Measurements from ENCODE around the gene HSPA9. TPM values are rescaled to one million over a fixed set of nuclear protein-coding genes. Genes with fewer than 3 reads are reported as not detected.

The HSPA9 gene
- total RNA-seq, 1 experiment from 2014 or later, result 368 TPM

GRCh38 chr5:138557677-138558076, 17.5 kb downstream of the HSPA9 start:
- no peak overlapping the region for H3K27ac ChIP-seq
- peaks cover 94% of the 10 kb centered on the region for H3K36me3 ChIP-seq
- DNase-seq, result no peak
- H3K4me3 ChIP-seq, result no peak overlapping the region
- H3K27me3 ChIP-seq, result no peaks in the 10 kb centered on the region
- H3K4me1 ChIP-seq, result no peaks in the 10 kb centered on the region
- no peaks in the 10 kb centered on the region for H3K9me3 ChIP-seq (replicated peaks)

GRCh38 chr5:138554143-138554542, 21.1 kb downstream of the HSPA9 start:
- Histone ChIP-seq H3K9me3 (replicated peaks) (no peaks in the 10 kb centered on the region), H3K36me3 (peaks cover 59% of the 10 kb centered on the region)
- no peak for DNase-seq

GRCh38 chr5:138553437-138554095, 21.6 kb downstream of the HSPA9 start:
- Histone ChIP-seq H3K4me3 (no peak overlapping the region), H3K27me3 (no peaks in the 10 kb centered on the region), H3K27ac (no peak overlapping the region), H3K36me3 (peaks cover 53% of the 10 kb centered on the region), H3K9me3 (replicated peaks) (no peaks in the 10 kb centered on the region), H3K4me1 (no peaks in the 10 kb centered on the region)
- DNase-seq, result no peak

More at GRCh38 chr5:138554143-138554542, 21.1 kb downstream of the HSPA9 start:
- Histone ChIP-seq H3K27me3 (no peaks in the 10 kb centered on the region), H3K4me1 (no peaks in the 10 kb centered on the region), H3K4me3 (no peak overlapping the region), H3K27ac (no peak overlapping the region)

GRCh38 chr5:138552657-138553056, 22.5 kb downstream of the HSPA9 start:
- Histone ChIP-seq H3K4me1 (no peaks in the 10 kb centered on the region), H3K9me3 (replicated peaks) (no peaks in the 10 kb centered on the region), H3K36me3 (peaks cover 44% of the 10 kb centered on the region), H3K4me3 (no peak overlapping the region), H3K27ac (no peak overlapping the region), H3K27me3 (no peaks in the 10 kb centered on the region)
- no peak for DNase-seq

GRCh38 chr5:138549414-138549813, 25.8 kb downstream of the HSPA9 start:
- H3K27me3 ChIP-seq, result no peaks in the 10 kb centered on the region
- no peak for DNase-seq

GRCh38 chr5:138545919-138546562, 29.2 kb downstream of the HSPA9 start:
- no peaks in the 10 kb centered on the region for H3K27me3 ChIP-seq
- H3K27ac ChIP-seq, result no peak overlapping the region
- H3K36me3 ChIP-seq, result peaks cover 5% of the 10 kb centered on the region; the same call in 1 of the 2 replicates
- H3K4me3 ChIP-seq, result no peak overlapping the region
- no peak for DNase-seq
- no peaks in the 10 kb centered on the region for H3K9me3 ChIP-seq (replicated peaks)
- 0 out of 2 replicates have a peak, but pooled peaks cover 5% of the 10 kb centered on the region for H3K4me1 ChIP-seq

More at GRCh38 chr5:138549414-138549813, 25.8 kb downstream of the HSPA9 start:
- peaks cover 11% of the 10 kb centered on the region for H3K36me3 ChIP-seq
- no peak overlapping the region for H3K4me3 ChIP-seq
- no peaks in the 10 kb centered on the region for H3K9me3 ChIP-seq (replicated peaks)
- H3K4me1 ChIP-seq, result no peaks in the 10 kb centered on the region
- no peak overlapping the region for H3K27ac ChIP-seq

- Histone ChIP-seq H3K27ac (no peak overlapping the region), H3K36me3 (peaks cover 20% of the 10 kb centered on the region), H3K27me3 (no peaks in the 10 kb centered on the region), H3K4me3 (peak overlapping the region; percentile 76), H3K4me1 (0 out of 2 replicates have a peak, but pooled peaks cover 6% of the 10 kb centered on the region), H3K9me3 (replicated peaks) (no peaks in the 10 kb centered on the region)
- no peak for DNase-seq
Measured at GRCh38 chr5:138544181-138545134, 30.7 kb downstream of the HSPA9 start.

GRCh38 chr5:138543730-138544104, 31.5 kb downstream of the HSPA9 start:
- Histone ChIP-seq H3K27me3 (no peaks in the 10 kb centered on the region), H3K36me3 (peaks cover 27% of the 10 kb centered on the region), H3K27ac (peak overlapping the region; percentile 81), H3K4me3 (peak overlapping the region; percentile 76), H3K4me1 (0 out of 2 replicates have a peak, but pooled peaks cover 6% of the 10 kb centered on the region), H3K9me3 (replicated peaks) (no peaks in the 10 kb centered on the region)
- DNase-seq, result no peak

- H3K27ac ChIP-seq, result peak within 1 kb of the TSS; percentile 81
- H3K9me3 ChIP-seq (replicated peaks), result no peaks in the 10 kb centered on the region
- DNase-seq, result peak; percentile 99
- 0 out of 2 replicates have a peak, but pooled peaks cover 6% of the 10 kb centered on the region for H3K4me1 ChIP-seq
- peak within 1 kb of the TSS; percentile 76 for H3K4me3 ChIP-seq
- H3K36me3 ChIP-seq, result peaks cover 32% of the 10 kb centered on the region
- H3K27me3 ChIP-seq, result no peaks in the 10 kb centered on the region
Measured at GRCh38 chr5:138542956-138543729, 32.1 kb downstream of the HSPA9 start, which contains the start of gene ETF1. TSS of gene ETF1 (minus strand) at chr5:138543236. CDS start at chr5:138542918, 318 bp downstream.

GRCh38 chr5:138542180-138542955, 32.8 kb downstream of the HSPA9 start:
- Histone ChIP-seq H3K36me3 (peaks cover 36% of the 10 kb centered on the region), H3K27me3 (no peaks in the 10 kb centered on the region), H3K27ac (peak overlapping the region; percentile 81), H3K9me3 (replicated peaks) (no peaks in the 10 kb centered on the region), H3K4me1 (0 out of 2 replicates have a peak, but pooled peaks cover 6% of the 10 kb centered on the region), H3K4me3 (peak overlapping the region; percentile 76)
- peak in 1 of 2 experiments; percentile 29 for DNase-seq

- no peaks in the 10 kb centered on the region for H3K9me3 ChIP-seq (replicated peaks)
- H3K36me3 ChIP-seq, result peaks cover 43% of the 10 kb centered on the region
- H3K4me3 ChIP-seq, result peak overlapping the region; percentile 76
- H3K27me3 ChIP-seq, result no peaks in the 10 kb centered on the region
- peak overlapping the region; percentile 81 for H3K27ac ChIP-seq
- 0 out of 2 replicates have a peak, but pooled peaks cover 6% of the 10 kb centered on the region for H3K4me1 ChIP-seq
- DNase-seq, result no peak
Measured at GRCh38 chr5:138541511-138542179, 33.6 kb downstream of the HSPA9 start.

- Histone ChIP-seq H3K4me1 (0 out of 2 replicates have a peak, but pooled peaks cover 6% of the 10 kb centered on the region), H3K9me3 (replicated peaks) (no peaks in the 10 kb centered on the region), H3K27ac (no peak overlapping the region), H3K27me3 (no peaks in the 10 kb centered on the region), H3K36me3 (peaks cover 52% of the 10 kb centered on the region), H3K4me3 (no peak overlapping the region)
- DNase-seq, result no peak
Measured at GRCh38 chr5:138539791-138540190, 35.4 kb downstream of the HSPA9 start.
